Measurements from ENCODE around the gene VAMP1. TPM values are rescaled to one million over a fixed set of nuclear protein-coding genes. Genes with fewer than 3 reads are reported as not detected.

The VAMP1 gene
- total and polyA plus RNA-seq, 2 experiments from 2014 or later = 13.9 to 16.1 TPM

DNA sequence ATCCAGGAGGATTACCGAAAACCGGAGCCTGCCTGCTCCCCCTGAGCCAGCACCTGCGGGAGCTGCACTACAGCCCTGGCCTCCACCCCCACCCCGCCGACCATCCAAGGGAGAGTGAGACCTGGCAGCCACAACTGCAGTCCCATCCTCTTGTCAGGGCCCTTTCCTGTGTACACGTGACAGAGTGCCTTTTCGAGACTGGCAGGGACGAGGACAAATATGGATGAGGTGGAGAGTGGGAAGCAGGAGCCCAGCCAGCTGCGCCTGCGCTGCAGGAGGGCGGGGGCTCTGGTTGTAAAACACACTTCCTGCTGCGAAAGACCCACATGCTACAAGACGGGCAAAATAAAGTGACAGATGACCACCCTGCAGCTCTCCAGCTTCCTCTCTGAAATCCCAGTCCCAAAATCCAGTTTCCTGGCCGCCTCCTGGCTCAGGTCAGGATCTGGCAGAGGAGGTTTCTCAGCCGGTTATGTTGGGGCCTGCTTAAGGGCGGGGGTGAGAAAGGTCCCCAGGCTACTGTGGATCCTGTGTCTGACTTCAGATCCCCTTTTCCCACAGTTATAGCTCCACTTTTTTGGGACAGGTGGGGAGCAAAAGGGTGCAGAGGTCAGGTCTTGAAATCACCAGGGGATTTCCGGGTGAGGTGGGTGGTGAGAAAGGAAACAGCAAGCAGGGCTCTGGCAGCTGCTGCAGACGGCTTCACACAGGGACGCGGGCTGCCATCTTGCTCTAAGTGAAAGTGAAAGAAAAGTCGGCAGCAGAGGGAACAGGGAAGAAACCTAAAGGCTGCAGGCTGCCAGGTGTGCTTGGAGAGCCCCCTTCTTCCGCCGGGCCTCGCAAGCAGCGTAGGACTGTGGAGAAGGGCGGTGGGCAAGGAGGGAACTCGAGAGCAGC, 18.9 kb downstream of the VAMP1 start, which contains the start of gene TAPBPL:
TSS of gene TAPBPL (plus strand) at position 695 of the 897 bp plus-strand sequence. CDS start 207 bp downstream, outside the sequence.
- peak within 1 kb of the TSS; percentile 97 for H3K27ac Mint-ChIP-seq
- TF ChIP-seq EZH2 (IDR thresholded peaks at IDR 0.05; ENCODE audit: low read depth, unreplicated experiment) (no peak), EZH2phosphoT487 (IDR thresholded peaks at IDR 0.05; ENCODE audit: unreplicated experiment) (no peak), CREB1 (CRISPR knock-in tag; IDR thresholded peaks at IDR 0.05; ENCODE audit: low read depth) (0 out of 2 replicates have a peak, but pooled peaks have one; percentile 1), JUNB (IDR thresholded peaks at IDR 0.05; ENCODE audit: unreplicated experiment) (no peak)
- TF ChIP-seq, protein P1, sequence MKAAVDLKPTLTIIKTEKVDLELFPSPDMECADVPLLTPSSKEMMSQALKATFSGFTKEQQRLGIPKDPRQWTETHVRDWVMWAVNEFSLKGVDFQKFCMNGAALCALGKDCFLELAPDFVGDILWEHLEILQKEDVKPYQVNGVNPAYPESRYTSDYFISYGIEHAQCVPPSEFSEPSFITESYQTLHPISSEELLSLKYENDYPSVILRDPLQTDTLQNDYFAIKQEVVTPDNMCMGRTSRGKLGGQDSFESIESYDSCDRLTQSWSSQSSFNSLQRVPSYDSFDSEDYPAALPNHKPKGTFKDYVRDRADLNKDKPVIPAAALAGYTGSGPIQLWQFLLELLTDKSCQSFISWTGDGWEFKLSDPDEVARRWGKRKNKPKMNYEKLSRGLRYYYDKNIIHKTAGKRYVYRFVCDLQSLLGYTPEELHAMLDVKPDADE (IDR thresholded peaks at IDR 0.05) = no peak
- TF ChIP-seq, protein P2, sequence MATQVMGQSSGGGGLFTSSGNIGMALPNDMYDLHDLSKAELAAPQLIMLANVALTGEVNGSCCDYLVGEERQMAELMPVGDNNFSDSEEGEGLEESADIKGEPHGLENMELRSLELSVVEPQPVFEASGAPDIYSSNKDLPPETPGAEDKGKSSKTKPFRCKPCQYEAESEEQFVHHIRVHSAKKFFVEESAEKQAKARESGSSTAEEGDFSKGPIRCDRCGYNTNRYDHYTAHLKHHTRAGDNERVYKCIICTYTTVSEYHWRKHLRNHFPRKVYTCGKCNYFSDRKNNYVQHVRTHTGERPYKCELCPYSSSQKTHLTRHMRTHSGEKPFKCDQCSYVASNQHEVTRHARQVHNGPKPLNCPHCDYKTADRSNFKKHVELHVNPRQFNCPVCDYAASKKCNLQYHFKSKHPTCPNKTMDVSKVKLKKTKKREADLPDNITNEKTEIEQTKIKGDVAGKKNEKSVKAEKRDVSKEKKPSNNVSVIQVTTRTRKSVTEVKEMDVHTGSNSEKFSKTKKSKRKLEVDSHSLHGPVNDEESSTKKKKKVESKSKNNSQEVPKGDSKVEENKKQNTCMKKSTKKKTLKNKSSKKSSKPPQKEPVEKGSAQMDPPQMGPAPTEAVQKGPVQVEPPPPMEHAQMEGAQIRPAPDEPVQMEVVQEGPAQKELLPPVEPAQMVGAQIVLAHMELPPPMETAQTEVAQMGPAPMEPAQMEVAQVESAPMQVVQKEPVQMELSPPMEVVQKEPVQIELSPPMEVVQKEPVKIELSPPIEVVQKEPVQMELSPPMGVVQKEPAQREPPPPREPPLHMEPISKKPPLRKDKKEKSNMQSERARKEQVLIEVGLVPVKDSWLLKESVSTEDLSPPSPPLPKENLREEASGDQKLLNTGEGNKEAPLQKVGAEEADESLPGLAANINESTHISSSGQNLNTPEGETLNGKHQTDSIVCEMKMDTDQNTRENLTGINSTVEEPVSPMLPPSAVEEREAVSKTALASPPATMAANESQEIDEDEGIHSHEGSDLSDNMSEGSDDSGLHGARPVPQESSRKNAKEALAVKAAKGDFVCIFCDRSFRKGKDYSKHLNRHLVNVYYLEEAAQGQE (IDR thresholded peaks at IDR 0.05; ENCODE audit: unreplicated experiment) = no peak
- TF ChIP-seq, protein P3, sequence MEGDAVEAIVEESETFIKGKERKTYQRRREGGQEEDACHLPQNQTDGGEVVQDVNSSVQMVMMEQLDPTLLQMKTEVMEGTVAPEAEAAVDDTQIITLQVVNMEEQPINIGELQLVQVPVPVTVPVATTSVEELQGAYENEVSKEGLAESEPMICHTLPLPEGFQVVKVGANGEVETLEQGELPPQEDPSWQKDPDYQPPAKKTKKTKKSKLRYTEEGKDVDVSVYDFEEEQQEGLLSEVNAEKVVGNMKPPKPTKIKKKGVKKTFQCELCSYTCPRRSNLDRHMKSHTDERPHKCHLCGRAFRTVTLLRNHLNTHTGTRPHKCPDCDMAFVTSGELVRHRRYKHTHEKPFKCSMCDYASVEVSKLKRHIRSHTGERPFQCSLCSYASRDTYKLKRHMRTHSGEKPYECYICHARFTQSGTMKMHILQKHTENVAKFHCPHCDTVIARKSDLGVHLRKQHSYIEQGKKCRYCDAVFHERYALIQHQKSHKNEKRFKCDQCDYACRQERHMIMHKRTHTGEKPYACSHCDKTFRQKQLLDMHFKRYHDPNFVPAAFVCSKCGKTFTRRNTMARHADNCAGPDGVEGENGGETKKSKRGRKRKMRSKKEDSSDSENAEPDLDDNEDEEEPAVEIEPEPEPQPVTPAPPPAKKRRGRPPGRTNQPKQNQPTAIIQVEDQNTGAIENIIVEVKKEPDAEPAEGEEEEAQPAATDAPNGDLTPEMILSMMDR (conservative IDR thresholded peaks at IDR 0.05; ENCODE audit: low read depth in 2 of 2) = no peak
- no peaks in the 10 kb centered on the region for H3K9me3 Mint-ChIP-seq
- H3K27ac ChIP-seq (ENCODE audit: low read depth) = peak within 1 kb of the TSS; percentile 86
- peak within 1 kb of the TSS; percentile 90 for H2AFZ ChIP-seq
- H3K4me1 Mint-ChIP-seq = peaks cover 42% of the 10 kb centered on the region
- peaks cover 17% of the 10 kb centered on the region for H3K27me3 Mint-ChIP-seq (ENCODE audit: insufficient read depth, low read depth, poor library complexity)
- H3K4me1 ChIP-seq (ENCODE audit: insufficient read depth) = peaks cover 29% of the 10 kb centered on the region
- no peaks in the 10 kb centered on the region for H3K79me2 ChIP-seq (replicated peaks; ENCODE audit: insufficient read depth)
- no peaks in the 10 kb centered on the region for H3K9me2 ChIP-seq (ENCODE audit: insufficient read depth)
- peak; percentile 73 for DNase-seq (ENCODE audit: low spot score)
- H3K4me2 ChIP-seq = peak within 1 kb of the TSS; percentile 77
- H4K20me1 ChIP-seq (replicated peaks; ENCODE audit: insufficient read depth) = no peaks in the 10 kb centered on the region
- H3K4me3 ChIP-seq = peak within 1 kb of the TSS; percentile 44
- no peaks in the 10 kb centered on the region for H3K27me3 ChIP-seq (ENCODE audit: insufficient read depth)
- peak within 1 kb of the TSS; percentile 63 for H3K4me3 Mint-ChIP-seq
- H3K36me3 ChIP-seq (ENCODE audit: insufficient read depth) = no peaks in the 10 kb centered on the region
- peaks cover 6% of the 10 kb centered on the region; the same call in 1 of the 2 replicates for H3F3A ChIP-seq (replicated peaks; ENCODE audit: low read depth)
- ATAC-seq = peak; percentile 35
- H3K36me3 Mint-ChIP-seq (ENCODE audit: low read depth) = no peaks in the 10 kb centered on the region

All from GM23338 (cell line).